HCT116 (cell line): ENCODE results near the gene ZBTB16. TPM values are rescaled to one million over a fixed set of nuclear protein-coding genes. Genes with fewer than 3 reads are reported as not detected.

Experiments
- ATAC-seq: fragments of 200-7000 bp; cut with Tn5 transposase; 2 replicates; pipeline ENCODE4 v1.9.1; 2020; ENCODE audit warnings: mild to moderate bottlenecking, moderate library complexity
- BruUV-seq: library from RNA; stranded (reverse); fragments of 400-500 nt; replicated peaks from 2 replicates; lab custom pipeline; 2021; lab: Mats Ljungman, UMichigan
- CTCF ChIA-PET: fragments of 300-600 bp; sonication (Branson Sonifier 250); formaldehyde crosslinking; loops from one replicate; lab custom pipeline; 2021; ENCODE audit warnings: antibody characterized with exemption; lab: Charles Lee
- POLR2A ChIA-PET: fragments of 300-600, 350-600 bp; sonication (Branson Sonifier 250); formaldehyde crosslinking; loops from one replicate; lab custom pipeline; 2021; ENCODE audit warnings: antibody characterized with exemption; lab: Charles Lee
- RAD21 ChIA-PET, 2 experiments: fragments of 300-600 bp; sonication (Branson Sonifier 250); formaldehyde crosslinking; loops; one replicate each; lab custom pipeline; 2023; ENCODE audit warnings: low total read pairs in 2 of 2; ENCODE audit not compliant: uncharacterized antibody in 2 of 2, unreplicated experiment in 2 of 2, low non-redundant PET in 1 of 2; lab: Charles Lee
- DNase-seq: peaks from one replicate; pipeline ENCODE4 v3.0.0-alpha.2; 2010; ENCODE audit warnings: low read depth, low spot score
- H2AFZ ChIP-seq: fragments of 200-600 bp; shearing (Covaris generic), sonication (generic); 2 replicates; pipeline ENCODE4 v1.6.1; 2017; ENCODE audit warnings: low read depth, mixed run types, mixed read lengths, antibody characterized with exemption, low read length; ENCODE audit not compliant: poor library complexity, severe bottlenecking
- H3K27ac ChIP-seq: 2 replicates; pipeline ENCODE4 v1.5.1; 2012; ENCODE audit warnings: low read depth, low read length
- H3K27me3 ChIP-seq: fragments of 200-600 bp; sonication (generic); 2 replicates; pipeline ENCODE4 v1.6.1; 2016; ENCODE audit warnings: mixed run types, low read length, mixed read lengths; ENCODE audit not compliant: insufficient read depth
- H3K36me3 ChIP-seq, 2 experiments: fragments of 200-500 bp in 1 of 2; fragments of 200-600 bp in 1 of 2; sonication (Bioruptor generic) in 1 of 2; sonication (generic) in 1 of 2; 2 replicates each; pipeline versions ENCODE4 v1.5.1 to v1.6.1; 2014 to 2016; ENCODE audit warnings: low read length in 2 of 2, inconsistent platforms in 1 of 2, mixed read lengths in 1 of 2, mixed run types in 1 of 2; ENCODE audit not compliant: insufficient read depth in 2 of 2, control insufficient read depth in 1 of 2
- H3K4me1 ChIP-seq, 2 experiments: fragments of 200-600 bp in 1 of 2; sonication (generic) in 1 of 2; 2 replicates each; pipeline versions ENCODE4 v1.5.1 to v1.6.1; 2012 to 2017; ENCODE audit warnings: low read length in 2 of 2, inconsistent platforms in 1 of 2, mild to moderate bottlenecking in 1 of 2, mixed read lengths in 1 of 2, mixed run types in 1 of 2, moderate library complexity in 1 of 2; ENCODE audit not compliant: insufficient read depth in 2 of 2, control insufficient read depth in 1 of 2
- H3K4me2 ChIP-seq: fragments of 200-600 bp; sonication (generic); 2 replicates; pipeline ENCODE4 v1.6.1; 2017; ENCODE audit warnings: mixed run types, low read length, mixed read lengths
- H3K4me3 ChIP-seq, 2 experiments: fragments of 200-600 bp in 1 of 2; sonication (generic) in 1 of 2; replicated peaks in 1 of 2; 2 replicates each; pipeline ENCODE4 v1.5.1; 2011 to 2016; ENCODE audit warnings: low read length in 2 of 2, control low read depth in 1 of 2, low read depth in 1 of 2, mild to moderate bottlenecking in 1 of 2, mixed read lengths in 1 of 2, mixed run types in 1 of 2
- H3K79me2 ChIP-seq: fragments of 200-600 bp; sonication (generic); 2 replicates; pipeline ENCODE4 v1.6.1; 2017; ENCODE audit warnings: mild to moderate bottlenecking, mixed run types, low read length, moderate library complexity, mixed read lengths; ENCODE audit not compliant: insufficient read depth
- H3K9ac ChIP-seq: fragments of 200-600 bp; sonication (generic); 2 replicates; pipeline ENCODE4 v1.6.1; 2016; ENCODE audit warnings: low read length, mixed read lengths
- H3K9me2 ChIP-seq: fragments of 200-600 bp; sonication (generic), shearing (Covaris generic); 2 replicates; pipeline ENCODE4 v1.6.1; 2017; ENCODE audit warnings: mixed run types, mild to moderate bottlenecking, moderate library complexity; ENCODE audit not compliant: insufficient read depth
- H3K9me3 ChIP-seq, 2 experiments: fragments of 200-500 bp in 1 of 2; fragments of 200-600 bp in 1 of 2; sonication (Bioruptor generic) in 1 of 2; sonication (generic) in 1 of 2; 2 replicates each; pipeline ENCODE4 v1.6.1; 2014 to 2017; ENCODE audit warnings: low read length in 2 of 2, mixed read lengths in 2 of 2, inconsistent platforms in 1 of 2, low read depth in 1 of 2, mild to moderate bottlenecking in 1 of 2, mixed run types in 1 of 2, moderate library complexity in 1 of 2; ENCODE audit not compliant: control insufficient read depth in 1 of 2, insufficient read depth in 1 of 2
- H4K20me1 ChIP-seq: fragments of 200-600 bp; sonication (generic), shearing (Covaris generic); 2 replicates; pipeline ENCODE4 v1.6.1; 2017; ENCODE audit warnings: mixed run types, mild to moderate bottlenecking, moderate library complexity; ENCODE audit not compliant: insufficient read depth
- CBX3 ChIP-seq: IDR thresholded peaks from 2 replicates; pipeline ENCODE4 v1.6.1; 2012; ENCODE audit warnings: low read depth
- CEBPB ChIP-seq: IDR thresholded peaks from 2 replicates; pipeline ENCODE4 v1.6.1; 2012; ENCODE audit warnings: low read depth
- CTCF ChIP-seq, 3 experiments: fragments of 200-600 bp in 1 of 3; sonication (generic) in 1 of 3; IDR thresholded peaks in 2 of 3; conservative IDR thresholded peaks in 1 of 3; 2 replicates each; pipeline ENCODE4 v1.5.1; 2012 to 2017; ENCODE audit warnings: low read depth in 2 of 3, low read length in 2 of 3, antibody characterized with exemption in 1 of 3, borderline replicate concordance in 1 of 3, control low read depth in 1 of 3, mild to moderate bottlenecking in 1 of 3, mixed read lengths in 1 of 3, mixed run types in 1 of 3, moderate library complexity in 1 of 3; ENCODE audit not compliant: insufficient read depth in 1 of 3
- EGR1 ChIP-seq: IDR thresholded peaks from 2 replicates; pipeline ENCODE4 v1.6.1; 2012; ENCODE audit warnings: low read depth
- ELF1 ChIP-seq: IDR thresholded peaks from 2 replicates; pipeline ENCODE4 v1.6.1; 2012; ENCODE audit warnings: low read depth, borderline replicate concordance
- EZH2phosphoT487 ChIP-seq: fragments of 200-600 bp; IDR thresholded peaks from 2 replicates; pipeline ENCODE4 v1.6.1; 2018; ENCODE audit warnings: antibody characterized with exemption, borderline replicate concordance
- POLR2AphosphoS5 ChIP-seq: IDR thresholded peaks from 2 replicates; pipeline ENCODE4 v1.6.1; 2011; ENCODE audit warnings: mild to moderate bottlenecking, low read depth, low read length, moderate library complexity
- RAD21 ChIP-seq: IDR thresholded peaks from 2 replicates; pipeline ENCODE4 v1.6.1; 2012; ENCODE audit warnings: low read depth, mild to moderate bottlenecking
- REST ChIP-seq: IDR thresholded peaks from 2 replicates; pipeline ENCODE4 v1.6.1; 2012; ENCODE audit warnings: low read depth
- SP1 ChIP-seq: IDR thresholded peaks from 2 replicates; pipeline ENCODE4 v1.6.1; 2012; ENCODE audit warnings: low read depth
- SRF ChIP-seq: IDR thresholded peaks from 2 replicates; pipeline ENCODE4 v1.6.1; 2012; ENCODE audit warnings: low read depth
- TCF7L2 ChIP-seq: IDR thresholded peaks from 2 replicates; pipeline ENCODE4 v1.7.0; 2011; ENCODE audit warnings: borderline replicate concordance, inconsistent platforms; ENCODE audit not compliant: insufficient read depth, insufficient read length; ENCODE audit errors: extremely low read depth
- YY1 ChIP-seq: IDR thresholded peaks from 2 replicates; pipeline ENCODE4 v1.6.1; 2011; ENCODE audit warnings: low read length, low read depth, moderate library complexity, mild to moderate bottlenecking; ENCODE audit not compliant: insufficient replicate concordance; ENCODE audit errors: extremely low read depth
- ZFX ChIP-seq: fragments of 450-650 bp; IDR thresholded peaks from 2 replicates; pipeline ENCODE4 v1.6.1; 2017
- intact Hi-C: fragments of 100-400 bp; cut with micrococcal nuclease; formaldehyde crosslinking; loops from 2 replicates; pipeline ENCODE4 v1.10.0; 2022
- total RNA-seq: library from RNA; stranded (reverse); gene quantifications from one replicate; pipeline ENCODE4 v1.2.1, GENCODE V29; 2021; ENCODE audit not compliant: unreplicated experiment

ZBTB16 gene
- total RNA-seq, 1 experiment from 2014 or later = 0.30 TPM

GRCh38 chr11:114132944-114133394, 73.5 kb downstream of the ZBTB16 start:
- H3K4me3 ChIP-seq = no peak overlapping the region
- H3K9ac ChIP-seq = no peak overlapping the region
- ChIA-PET POLR2A (no interaction called here), RAD21 (no interaction called here), CTCF (no interaction called here)
- H3K4me1 ChIP-seq = no peaks in the 10 kb centered on the region
- H3K9me2 ChIP-seq = no peaks in the 10 kb centered on the region
- no peaks in the 10 kb centered on the region for H3K9me3 ChIP-seq
- ATAC-seq = no peak
- no TSS peak for BruUV-seq
- peaks cover 74% of the 10 kb centered on the region for H3K27me3 ChIP-seq
- H2AFZ ChIP-seq = no peak overlapping the region
- no peaks in the 10 kb centered on the region for H3K79me2 ChIP-seq
- TF ChIP-seq RAD21 (no peak), CBX3 (no peak), SP1 (no peak), EGR1 (no peak), POLR2AphosphoS5 (no peak), SRF (no peak), CEBPB (no peak), EZH2phosphoT487 (no peak), ZFX (no peak), REST (no peak), CTCF (IDR thresholded peaks at IDR 0.05 in 2 of 3, conservative IDR thresholded peaks at IDR 0.05 in 1 of 3; ENCODE audit: borderline replicate concordance in 1 of 3, insufficient read depth in 1 of 3, low read depth in 2 of 3, low read length in 2 of 3) (no peak), YY1 (no peak), TCF7L2 (no peak), ELF1 (no peak)
- intact Hi-C loops = no loop called here
- H3K36me3 ChIP-seq = no peaks in the 10 kb centered on the region
- H4K20me1 ChIP-seq = no peaks in the 10 kb centered on the region
- no peak for DNase-seq
- H3K27ac ChIP-seq = no peak overlapping the region
- H3K4me2 ChIP-seq = no peak overlapping the region
